ENCODE results near the gene ADM.
A peak's percentile ranks its signal among the peaks of the same experiment; 100 is the strongest.

ADM gene

GRCh38 chr11:10275714-10276113 is 29.2 kb upstream of the ADM start:
- H2BK120ac ChIP-seq (ENCODE audit: low read depth, low read length), result no peak overlapping the region
- H3K4me1 ChIP-seq (ENCODE audit: control insufficient read depth, insufficient read depth, low read depth, low read length), result no peaks in the 10 kb centered on the region
- DNase-seq, result no peak
- H2BK5ac ChIP-seq (ENCODE audit: low read depth, low read length, poor library complexity, severe bottlenecking), result no peak overlapping the region
- H3K9me3 ChIP-seq (ENCODE audit: control insufficient read depth, low read length), result no peaks in the 10 kb centered on the region
- no peak overlapping the region for H2AFZ ChIP-seq (ENCODE audit: low read depth, low read length)
- no peak overlapping the region for H4K8ac ChIP-seq (ENCODE audit: low read length)
- H3K9ac ChIP-seq (ENCODE audit: low read length), result peak overlapping the region; percentile 23
- H3K18ac ChIP-seq (ENCODE audit: low read depth in 1 of 2, low read length in 2 of 2), result no peak overlapping the region
- peaks cover 5% of the 10 kb centered on the region for H3K79me1 ChIP-seq (replicated peaks; ENCODE audit: low read length, poor library complexity, severe bottlenecking)
- H3K4ac ChIP-seq (ENCODE audit: low read depth in 1 of 2, low read length in 2 of 2), result no peak overlapping the region
- H2BK15ac ChIP-seq (ENCODE audit: low read depth, poor library complexity, severe bottlenecking), result no peak overlapping the region
- no peak overlapping the region for H4K91ac ChIP-seq (ENCODE audit: low read length)
- no peak overlapping the region for H2BK12ac ChIP-seq (ENCODE audit: low read length in 2 of 2)
- no peaks in the 10 kb centered on the region for H3K27me3 ChIP-seq (ENCODE audit: control insufficient read depth in 1 of 2, insufficient read depth in 1 of 2, low read length in 2 of 2)
- no peak overlapping the region for H3K14ac ChIP-seq (ENCODE audit: low read length in 2 of 2)
- H3K4me2 ChIP-seq (ENCODE audit: low read length, poor library complexity, severe bottlenecking), result no peak overlapping the region
- no peak overlapping the region for H2AK5ac ChIP-seq (ENCODE audit: low read length, severe bottlenecking)
- no peak overlapping the region for H3K27ac ChIP-seq (ENCODE audit: low read length, poor library complexity, severe bottlenecking)
- H3K23ac ChIP-seq (ENCODE audit: low read length in 2 of 2), result no peak overlapping the region
- no peaks in the 10 kb centered on the region for H3K36me3 ChIP-seq (ENCODE audit: control insufficient read depth in 1 of 2, insufficient read depth in 2 of 2, low read depth in 1 of 2, low read length in 2 of 2)
- no peak overlapping the region for H3K4me3 ChIP-seq (ENCODE audit: insufficient read depth in 1 of 2, low read depth in 1 of 2, low read length in 2 of 2)

- H2AK5ac ChIP-seq (ENCODE audit: low read length, severe bottlenecking), result no peak overlapping the region
- H2BK5ac ChIP-seq (ENCODE audit: low read depth, low read length, poor library complexity, severe bottlenecking), result no peak overlapping the region
- H3K18ac ChIP-seq (ENCODE audit: low read depth in 1 of 2, low read length in 2 of 2), result no peak overlapping the region
- H3K27me3 ChIP-seq (ENCODE audit: control insufficient read depth in 1 of 2, insufficient read depth in 1 of 2, low read length in 2 of 2), result no peaks in the 10 kb centered on the region
- peaks cover 3% of the 10 kb centered on the region for H3K4me1 ChIP-seq (ENCODE audit: control insufficient read depth, insufficient read depth, low read depth, low read length)
- no peak overlapping the region for H3K23ac ChIP-seq (ENCODE audit: low read length in 2 of 2)
- H2BK12ac ChIP-seq (ENCODE audit: low read length in 2 of 2), result no peak overlapping the region
- no peak overlapping the region for H2BK120ac ChIP-seq (ENCODE audit: low read depth, low read length)
- no peak overlapping the region for H3K4ac ChIP-seq (ENCODE audit: low read depth in 1 of 2, low read length in 2 of 2)
- H3K79me1 ChIP-seq (replicated peaks; ENCODE audit: low read length, poor library complexity, severe bottlenecking), result peaks cover 5% of the 10 kb centered on the region
- H2AFZ ChIP-seq (ENCODE audit: low read depth, low read length), result no peak overlapping the region
- no peak for DNase-seq
- no peak overlapping the region for H4K91ac ChIP-seq (ENCODE audit: low read length)
- H4K8ac ChIP-seq (ENCODE audit: low read length), result no peak overlapping the region
- no peak overlapping the region for H3K27ac ChIP-seq (ENCODE audit: low read length, poor library complexity, severe bottlenecking)
- H3K4me3 ChIP-seq (ENCODE audit: insufficient read depth in 1 of 2, low read depth in 1 of 2, low read length in 2 of 2), result no peak overlapping the region
- no peak overlapping the region for H3K4me2 ChIP-seq (ENCODE audit: low read length, poor library complexity, severe bottlenecking)
- no peak overlapping the region for H2BK15ac ChIP-seq (ENCODE audit: low read depth, poor library complexity, severe bottlenecking)
- no peaks in the 10 kb centered on the region for H3K9me3 ChIP-seq (ENCODE audit: control insufficient read depth, low read length)
- H3K36me3 ChIP-seq (ENCODE audit: control insufficient read depth in 1 of 2, insufficient read depth in 2 of 2, low read depth in 1 of 2, low read length in 2 of 2), result peaks cover 0 to 3% of the 10 kb centered on the region in 2 experiments
- H3K9ac ChIP-seq (ENCODE audit: low read length), result no peak overlapping the region
- H3K14ac ChIP-seq (ENCODE audit: low read length in 2 of 2), result no peak overlapping the region
These were observed 22.8 kb upstream of the ADM start for GRCh38 chr11:10282117-10282516.

- Histone ChIP-seq H3K4me3 (ENCODE audit: insufficient read depth in 1 of 2, low read depth in 1 of 2, low read length in 2 of 2) (no peak overlapping the region), H2AFZ (ENCODE audit: low read depth, low read length) (no peak overlapping the region), H3K23ac (ENCODE audit: low read length in 2 of 2) (no peak overlapping the region), H3K4ac (ENCODE audit: low read depth in 1 of 2, low read length in 2 of 2) (no peak overlapping the region), H3K9ac (ENCODE audit: low read length) (no peak overlapping the region), H3K4me2 (ENCODE audit: low read length, poor library complexity, severe bottlenecking) (no peak overlapping the region), H4K91ac (ENCODE audit: low read length) (no peak overlapping the region), H2BK120ac (ENCODE audit: low read depth, low read length) (no peak overlapping the region), H2BK5ac (ENCODE audit: low read depth, low read length, poor library complexity, severe bottlenecking) (no peak overlapping the region), H3K4me1 (ENCODE audit: control insufficient read depth, insufficient read depth, low read depth, low read length) (peaks cover 6% of the 10 kb centered on the region), H3K14ac (ENCODE audit: low read length in 2 of 2) (no peak overlapping the region), H2AK5ac (ENCODE audit: low read length, severe bottlenecking) (no peak overlapping the region), H3K18ac (ENCODE audit: low read depth in 1 of 2, low read length in 2 of 2) (no peak overlapping the region), H2BK12ac (ENCODE audit: low read length in 2 of 2) (no peak overlapping the region), H3K36me3 (ENCODE audit: control insufficient read depth in 1 of 2, insufficient read depth in 2 of 2, low read depth in 1 of 2, low read length in 2 of 2) (peaks cover 10% of the 10 kb centered on the region in 2 experiments), H3K27ac (ENCODE audit: low read length, poor library complexity, severe bottlenecking) (no peak overlapping the region), H2BK15ac (ENCODE audit: low read depth, poor library complexity, severe bottlenecking) (no peak overlapping the region), H3K9me3 (ENCODE audit: control insufficient read depth, low read length) (no peaks in the 10 kb centered on the region), H3K79me1 (replicated peaks; ENCODE audit: low read length, poor library complexity, severe bottlenecking) (peaks cover 9% of the 10 kb centered on the region), H4K8ac (ENCODE audit: low read length) (no peak overlapping the region), H3K27me3 (ENCODE audit: control insufficient read depth in 1 of 2, insufficient read depth in 1 of 2, low read length in 2 of 2) (no peaks in the 10 kb centered on the region)
- no peak for DNase-seq
- no CpG with 5 or more reads among the region's 1 CpG for WGBS
These were observed 20.9 kb upstream of the ADM start for GRCh38 chr11:10283991-10284390.

- Histone ChIP-seq H3K18ac (ENCODE audit: low read depth in 1 of 2, low read length in 2 of 2) (no peak overlapping the region), H3K27me3 (ENCODE audit: control insufficient read depth in 1 of 2, insufficient read depth in 1 of 2, low read length in 2 of 2) (no peaks in the 10 kb centered on the region), H3K27ac (ENCODE audit: low read length, poor library complexity, severe bottlenecking) (no peak overlapping the region), H3K9ac (ENCODE audit: low read length) (no peak overlapping the region), H3K79me1 (replicated peaks; ENCODE audit: low read length, poor library complexity, severe bottlenecking) (peaks cover 17% of the 10 kb centered on the region), H3K23ac (ENCODE audit: low read length in 2 of 2) (no peak overlapping the region), H4K91ac (ENCODE audit: low read length) (no peak overlapping the region), H3K4me2 (ENCODE audit: low read length, poor library complexity, severe bottlenecking) (no peak overlapping the region), H2AK5ac (ENCODE audit: low read length, severe bottlenecking) (no peak overlapping the region), H3K14ac (ENCODE audit: low read length in 2 of 2) (no peak overlapping the region), H2BK15ac (ENCODE audit: low read depth, poor library complexity, severe bottlenecking) (no peak overlapping the region), H2BK5ac (ENCODE audit: low read depth, low read length, poor library complexity, severe bottlenecking) (no peak overlapping the region), H2BK120ac (ENCODE audit: low read depth, low read length) (no peak overlapping the region), H2AFZ (ENCODE audit: low read depth, low read length) (no peak overlapping the region), H2BK12ac (ENCODE audit: low read length in 2 of 2) (no peak overlapping the region), H4K8ac (ENCODE audit: low read length) (no peak overlapping the region), H3K4me3 (ENCODE audit: insufficient read depth in 1 of 2, low read depth in 1 of 2, low read length in 2 of 2) (no peak overlapping the region), H3K36me3 (ENCODE audit: control insufficient read depth in 1 of 2, insufficient read depth in 2 of 2, low read depth in 1 of 2, low read length in 2 of 2) (peaks cover 11 to 21% of the 10 kb centered on the region in 2 experiments), H3K4ac (ENCODE audit: low read depth in 1 of 2, low read length in 2 of 2) (no peak overlapping the region), H3K9me3 (ENCODE audit: control insufficient read depth, low read length) (no peaks in the 10 kb centered on the region), H3K4me1 (ENCODE audit: control insufficient read depth, insufficient read depth, low read depth, low read length) (peaks cover 8% of the 10 kb centered on the region)
- 96% methylated on average over 3 of the region's 4 CpGs for WGBS
- peak; percentile 69 for DNase-seq
These were observed 19.6 kb upstream of the ADM start for GRCh38 chr11:10285148-10285802.
